ENCODE measurements around the gene NT5E.

NT5E gene

DNA sequence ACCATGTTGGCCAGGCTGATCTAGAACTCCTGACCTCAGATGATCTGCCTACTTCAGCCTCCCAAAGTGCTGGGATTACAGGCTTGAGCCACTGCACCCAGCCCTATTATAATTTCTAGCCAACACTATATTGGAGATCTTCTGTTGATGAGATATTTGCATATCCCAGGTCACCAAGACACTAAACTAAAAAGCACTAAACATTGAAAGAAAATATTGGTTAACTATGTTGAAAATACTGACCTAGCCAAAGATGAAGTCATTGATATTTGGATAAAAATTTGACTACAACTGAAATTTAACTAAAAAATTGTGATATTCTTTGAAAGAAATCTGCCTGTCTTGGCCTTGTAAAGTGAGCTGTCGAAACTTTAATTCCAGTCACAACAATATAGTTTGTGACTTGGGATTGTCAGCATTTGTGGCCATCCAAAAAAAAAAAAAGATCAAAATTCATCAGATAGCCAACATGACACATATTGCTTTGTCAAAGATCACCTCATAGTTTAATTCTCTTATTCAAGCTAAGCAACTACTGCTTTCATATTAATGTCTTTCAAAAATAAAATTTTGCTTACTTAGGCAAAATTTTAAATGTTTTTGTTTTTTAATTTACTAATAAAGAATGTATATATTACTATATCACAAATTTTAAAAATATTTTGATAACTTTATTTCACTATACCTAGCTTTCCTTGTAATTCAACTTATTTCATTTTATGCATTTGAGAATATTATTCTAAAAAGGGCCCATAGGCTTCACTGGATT, 6.3 kb upstream of the NT5E start:
- H4K20me1 ChIP-seq (ENCODE audit: insufficient read depth, low read length, poor library complexity, severe bottlenecking), result no peaks in the 10 kb centered on the region
- H3K9me3 ChIP-seq (ENCODE audit: insufficient read depth, low read depth, low read length), result peaks cover 8% of the 10 kb centered on the region; the same call in 1 of the 2 replicates
- no peak overlapping the region for H2AFZ ChIP-seq (ENCODE audit: low read length)
- no peaks in the 10 kb centered on the region for H3K79me2 ChIP-seq (ENCODE audit: insufficient read depth, low read length)
- no peaks in the 10 kb centered on the region for H3K9me2 ChIP-seq (replicated peaks; ENCODE audit: low read depth, low read length)
- no peaks in the 10 kb centered on the region for H3K27me3 ChIP-seq (ENCODE audit: insufficient read depth, low read length, poor library complexity, severe bottlenecking)
- no peak for TF ChIP-seq EZH2phosphoT487 (IDR thresholded peaks at IDR 0.05; ENCODE audit: borderline replicate concordance)
- TF ChIP-seq, protein P1, sequence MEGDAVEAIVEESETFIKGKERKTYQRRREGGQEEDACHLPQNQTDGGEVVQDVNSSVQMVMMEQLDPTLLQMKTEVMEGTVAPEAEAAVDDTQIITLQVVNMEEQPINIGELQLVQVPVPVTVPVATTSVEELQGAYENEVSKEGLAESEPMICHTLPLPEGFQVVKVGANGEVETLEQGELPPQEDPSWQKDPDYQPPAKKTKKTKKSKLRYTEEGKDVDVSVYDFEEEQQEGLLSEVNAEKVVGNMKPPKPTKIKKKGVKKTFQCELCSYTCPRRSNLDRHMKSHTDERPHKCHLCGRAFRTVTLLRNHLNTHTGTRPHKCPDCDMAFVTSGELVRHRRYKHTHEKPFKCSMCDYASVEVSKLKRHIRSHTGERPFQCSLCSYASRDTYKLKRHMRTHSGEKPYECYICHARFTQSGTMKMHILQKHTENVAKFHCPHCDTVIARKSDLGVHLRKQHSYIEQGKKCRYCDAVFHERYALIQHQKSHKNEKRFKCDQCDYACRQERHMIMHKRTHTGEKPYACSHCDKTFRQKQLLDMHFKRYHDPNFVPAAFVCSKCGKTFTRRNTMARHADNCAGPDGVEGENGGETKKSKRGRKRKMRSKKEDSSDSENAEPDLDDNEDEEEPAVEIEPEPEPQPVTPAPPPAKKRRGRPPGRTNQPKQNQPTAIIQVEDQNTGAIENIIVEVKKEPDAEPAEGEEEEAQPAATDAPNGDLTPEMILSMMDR (conservative IDR thresholded peaks at IDR 0.05; ENCODE audit: low read length), result no peak
- H3K4me1 ChIP-seq (ENCODE audit: insufficient read depth, low read length, poor library complexity, severe bottlenecking), result peaks cover 2% of the 10 kb centered on the region
- no peaks in the 10 kb centered on the region for H3K36me3 ChIP-seq (ENCODE audit: insufficient read depth, low read length)
- H3F3A ChIP-seq (ENCODE audit: low read depth), result no peaks in the 10 kb centered on the region
- H3K9ac ChIP-seq (ENCODE audit: low read depth, low read length, poor library complexity, severe bottlenecking), result no peak overlapping the region
- H3K4me2 ChIP-seq (ENCODE audit: low read depth, low read length, poor library complexity, severe bottlenecking), result no peak overlapping the region
- H3K4me3 ChIP-seq (ENCODE audit: low read length, poor library complexity, severe bottlenecking), result no peak overlapping the region

DNA sequence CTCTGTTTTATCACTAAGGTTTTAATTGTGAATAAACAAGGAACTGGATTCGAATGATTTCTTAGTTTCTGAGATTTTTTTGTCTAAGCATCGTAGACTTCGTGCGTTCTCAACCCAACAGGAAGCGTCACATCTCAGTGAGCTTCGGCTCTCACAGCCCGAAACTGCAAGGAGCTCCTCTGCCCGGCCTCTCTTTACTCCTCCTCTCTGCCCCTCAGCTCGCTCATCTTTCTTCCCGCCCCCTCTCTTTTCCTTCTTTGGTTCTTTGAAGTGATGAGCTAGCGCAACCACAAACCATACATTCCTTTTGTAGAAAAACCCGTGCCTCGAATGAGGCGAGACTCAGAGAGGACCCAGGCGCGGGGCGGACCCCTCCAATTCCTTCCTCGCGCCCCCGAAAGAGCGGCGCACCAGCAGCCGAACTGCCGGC, 480 bp upstream of the NT5E start:
- H3K9me3 ChIP-seq (ENCODE audit: insufficient read depth, low read depth, low read length), result no peaks in the 10 kb centered on the region
- H3K4me1 ChIP-seq (ENCODE audit: insufficient read depth, low read length, poor library complexity, severe bottlenecking), result peaks cover 42% of the 10 kb centered on the region
- peak overlapping the region; percentile 89 for H3K4me2 ChIP-seq (ENCODE audit: low read depth, low read length, poor library complexity, severe bottlenecking)
- no peaks in the 10 kb centered on the region for H3K36me3 ChIP-seq (ENCODE audit: insufficient read depth, low read length)
- no peaks in the 10 kb centered on the region for H3K79me2 ChIP-seq (ENCODE audit: insufficient read depth, low read length)
- H3K4me3 ChIP-seq (ENCODE audit: low read length, poor library complexity, severe bottlenecking), result peak overlapping the region; percentile 77
- H4K20me1 ChIP-seq (ENCODE audit: insufficient read depth, low read length, poor library complexity, severe bottlenecking), result no peaks in the 10 kb centered on the region
- no peaks in the 10 kb centered on the region for H3F3A ChIP-seq (ENCODE audit: low read depth)
- H3K27me3 ChIP-seq (ENCODE audit: insufficient read depth, low read length, poor library complexity, severe bottlenecking), result no peaks in the 10 kb centered on the region
- no peaks in the 10 kb centered on the region for H3K9me2 ChIP-seq (replicated peaks; ENCODE audit: low read depth, low read length)
- H2AFZ ChIP-seq (ENCODE audit: low read length), result peak overlapping the region; percentile 83
- peak overlapping the region; percentile 62 for H3K9ac ChIP-seq (ENCODE audit: low read depth, low read length, poor library complexity, severe bottlenecking)
- TF ChIP-seq EZH2phosphoT487 (IDR thresholded peaks at IDR 0.05; ENCODE audit: borderline replicate concordance), result no peak
- TF ChIP-seq, protein P1 (conservative IDR thresholded peaks at IDR 0.05; ENCODE audit: low read length), result no peak

DNA sequence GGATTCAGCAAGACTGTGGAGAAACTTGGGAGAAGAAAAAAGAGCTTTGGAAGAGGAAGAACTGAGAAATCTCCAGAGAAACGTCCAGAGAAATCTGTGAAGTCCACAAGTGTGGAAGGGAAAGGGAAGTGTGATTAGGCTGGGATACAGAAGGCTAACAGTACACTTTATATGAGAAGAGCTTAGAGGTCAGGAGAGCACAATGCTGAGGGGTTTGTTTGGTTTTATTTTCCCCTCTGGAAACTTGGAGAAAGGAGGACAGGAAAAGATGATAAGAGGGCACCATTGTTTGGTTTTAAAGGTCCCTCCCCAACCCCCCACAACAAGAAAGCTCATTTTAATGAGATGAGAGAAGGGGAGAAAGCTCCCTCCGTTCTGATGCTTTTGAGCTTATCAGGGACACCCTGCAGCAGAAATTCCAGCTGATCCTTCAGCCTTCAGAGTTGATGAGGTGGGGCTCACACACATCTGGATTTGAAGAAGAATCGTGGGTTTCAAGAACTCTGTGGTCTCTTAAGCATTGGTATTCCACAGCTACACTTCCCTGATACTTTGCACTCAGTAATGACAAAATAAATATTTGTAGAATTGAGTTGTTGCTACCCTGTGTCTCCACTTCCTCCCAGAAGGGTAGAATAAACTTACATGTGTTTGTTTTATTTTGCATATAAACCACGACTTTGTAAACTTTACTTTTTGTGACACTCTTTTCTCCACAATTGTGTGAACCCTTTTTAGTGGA, 1.9 kb downstream of the NT5E start:
- TF ChIP-seq, protein P1 (conservative IDR thresholded peaks at IDR 0.05; ENCODE audit: low read length), result no peak
- TF ChIP-seq EZH2phosphoT487 (IDR thresholded peaks at IDR 0.05; ENCODE audit: borderline replicate concordance), result no peak
- Histone ChIP-seq H4K20me1 (ENCODE audit: insufficient read depth, low read length, poor library complexity, severe bottlenecking) (no peaks in the 10 kb centered on the region), H3K9ac (ENCODE audit: low read depth, low read length, poor library complexity, severe bottlenecking) (peak overlapping the region; percentile 21), H2AFZ (ENCODE audit: low read length) (no peak overlapping the region), H3F3A (ENCODE audit: low read depth) (no peaks in the 10 kb centered on the region), H3K79me2 (ENCODE audit: insufficient read depth, low read length) (no peaks in the 10 kb centered on the region), H3K4me3 (ENCODE audit: low read length, poor library complexity, severe bottlenecking) (peak overlapping the region; percentile 77), H3K4me2 (ENCODE audit: low read depth, low read length, poor library complexity, severe bottlenecking) (peak overlapping the region; percentile 89), H3K9me3 (ENCODE audit: insufficient read depth, low read depth, low read length) (no peaks in the 10 kb centered on the region), H3K27me3 (ENCODE audit: insufficient read depth, low read length, poor library complexity, severe bottlenecking) (no peaks in the 10 kb centered on the region), H3K4me1 (ENCODE audit: insufficient read depth, low read length, poor library complexity, severe bottlenecking) (peaks cover 49% of the 10 kb centered on the region), H3K9me2 (replicated peaks; ENCODE audit: low read depth, low read length) (no peaks in the 10 kb centered on the region), H3K36me3 (ENCODE audit: insufficient read depth, low read length) (no peaks in the 10 kb centered on the region)

Measured in Loucy (cell line).